Kidney (tissue), 14 donors: ENCODE data around the gene ACOX3. TPM values are rescaled to one million over a fixed set of nuclear protein-coding genes. Genes with fewer than 3 reads are reported as not detected.

ENCODE experiments used
- DNase-seq, 5 donors: peaks; one replicate each; pipeline ENCODE4 v3.0.0-alpha.2; 2013 to 2020
- FAIRE-seq: peaks from 2 replicates; lab custom pipeline; 2012; peaks lifted over from hg19 to GRCh38; lab: Jason Lieb, UNC
- H3K27ac ChIP-seq, 2 donors: one replicate each; pipeline ENCODE4 v1.7.0; 2013; ENCODE audit warnings: low read depth in 2 of 2, low read length in 2 of 2, inconsistent platforms in 1 of 2
- H3K27me3 ChIP-seq: one replicate; pipeline ENCODE4 v1.7.1; 2013; ENCODE audit warnings: low read length, inconsistent platforms; ENCODE audit not compliant: control insufficient read depth, insufficient read depth
- H3K36me3 ChIP-seq, 3 donors: one replicate each; pipeline versions ENCODE4 v1.7.0 to v1.7.1; 2013; ENCODE audit warnings: low read length in 3 of 3, control low read depth in 1 of 3, inconsistent platforms in 1 of 3; ENCODE audit not compliant: insufficient read depth in 3 of 3, control insufficient read depth in 2 of 3
- H3K4me1 ChIP-seq, 3 donors: one replicate each; pipeline versions ENCODE4 v1.7.0 to v1.7.1; 2013; ENCODE audit warnings: low read length in 3 of 3, inconsistent platforms in 1 of 3, low read depth in 1 of 3; ENCODE audit not compliant: control insufficient read depth in 2 of 3, insufficient read depth in 2 of 3
- H3K4me3 ChIP-seq, 3 donors: one replicate each; pipeline versions ENCODE4 v1.7.0 to v1.8.1; 2013; ENCODE audit warnings: low read length in 3 of 3, control low read depth in 1 of 3, inconsistent platforms in 1 of 3
- H3K9ac ChIP-seq, 3 donors: one replicate each; pipeline versions ENCODE4 v1.7.0 to v1.7.1; 2013; ENCODE audit warnings: low read length in 3 of 3, control low read depth in 1 of 3, inconsistent platforms in 1 of 3
- H3K9me3 ChIP-seq, 3 donors: one replicate each; pipeline versions ENCODE4 v1.7.0 to v1.7.1; 2013; ENCODE audit warnings: low read length in 3 of 3, control low read depth in 1 of 3, inconsistent platforms in 1 of 3; ENCODE audit not compliant: control insufficient read depth in 2 of 3, insufficient read depth in 1 of 3
- intact Hi-C: fragments of 100-400 bp; cut with DNase I; formaldehyde crosslinking; loops from one replicate; pipeline ENCODE4 v1.11.1; 2022
- polyA plus RNA-seq: library from polyadenylated mRNA; stranded (reverse); fragments of 350-450 nt; fragmentation: Illumina TruSeq; extraction: RNeasy Lipid Tissue Mini Kit (QIAGEN cat#74804); gene quantifications from one replicate; pipeline ENCODE4 v1.2.3, GENCODE V29; 2014; ENCODE audit warnings: low read depth, low replicate concordance; ENCODE audit not compliant: insufficient read depth
- total RNA-seq: library from RNA; stranded (reverse); fragmentation: NEBNext Ultra II Directional; extraction: Animal tissue kit (Norgen Biotek cat#: 25700); gene quantifications from one replicate; pipeline ENCODE4 v1.2.1, GENCODE V29; 2021
- TF ChIP-seq, protein P1 (sequence below): IDR thresholded peaks from 3 replicates; pipeline ENCODE4 v1.5.1; 2012; ENCODE audit warnings: mild to moderate bottlenecking, moderate library complexity, borderline replicate concordance; ENCODE audit not compliant: insufficient read depth; ENCODE audit errors: extremely low read depth
- donor health status: control.
- donor health status: control.
- donor health status: control.
- donor health status: control.
- donor health status: control.
- donor health status: DM: yes; HTN: yes; CAD: no.
- donor health status: Normal renal cell carcinoma (clear cell type).

Gene ACOX3
- total and polyA plus RNA-seq, 2 donors from 2014 or later = 10.1 to 21.7 TPM

DNA sequence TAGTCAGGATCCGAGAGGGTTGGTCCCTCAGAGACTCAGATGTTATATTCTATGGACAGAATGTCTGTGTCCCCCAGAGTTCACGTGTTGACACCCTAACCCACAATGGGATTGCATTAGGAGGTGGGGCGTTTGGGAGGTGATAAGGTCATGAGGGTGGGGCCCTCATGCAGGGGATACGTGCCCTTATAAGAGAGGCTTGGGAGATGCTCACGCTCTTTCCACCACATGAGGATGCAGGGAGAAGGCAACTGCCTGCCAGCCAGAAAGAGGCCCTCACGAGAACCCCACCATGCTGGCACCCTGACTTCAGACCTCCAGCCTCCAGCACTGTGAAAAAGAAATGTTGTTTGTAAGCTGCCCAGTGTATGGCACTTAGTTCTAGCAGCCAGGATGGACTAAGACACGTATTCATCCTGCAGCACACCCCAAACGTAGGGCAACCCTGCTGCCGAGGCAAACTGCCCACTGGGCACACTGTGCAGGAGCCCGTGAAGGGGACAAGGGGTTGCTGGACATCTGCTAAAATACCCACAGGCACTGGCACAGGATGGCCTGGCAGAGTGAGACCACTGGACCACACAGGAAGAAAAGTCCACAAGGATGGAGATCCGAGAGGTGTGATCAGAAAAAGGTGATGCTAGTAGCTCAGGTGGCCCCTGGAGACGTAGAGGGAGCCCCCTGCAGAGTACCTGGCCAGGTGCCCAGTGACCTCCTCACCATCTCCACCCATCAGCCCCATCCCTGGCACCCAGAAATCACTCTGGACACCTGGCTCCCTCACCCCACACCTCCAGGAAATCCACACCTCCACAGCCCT lies 108.3 kb downstream of the ACOX3 start:
- Histone ChIP-seq H3K9me3 (no peaks in the 10 kb centered on the region), H3K27ac (no peak overlapping the region), H3K4me1 (peaks cover 0 to 16% (median 14%) of the 10 kb centered on the region in 3 donors), H3K4me3 (no peak overlapping the region), H3K36me3 (no peaks in the 10 kb centered on the region), H3K27me3 (no peaks in the 10 kb centered on the region), H3K9ac (no peak overlapping the region)
- DNase-seq = peak in 2 of 5 donors; percentile 24 to 46
- TF ChIP-seq, protein P1, sequence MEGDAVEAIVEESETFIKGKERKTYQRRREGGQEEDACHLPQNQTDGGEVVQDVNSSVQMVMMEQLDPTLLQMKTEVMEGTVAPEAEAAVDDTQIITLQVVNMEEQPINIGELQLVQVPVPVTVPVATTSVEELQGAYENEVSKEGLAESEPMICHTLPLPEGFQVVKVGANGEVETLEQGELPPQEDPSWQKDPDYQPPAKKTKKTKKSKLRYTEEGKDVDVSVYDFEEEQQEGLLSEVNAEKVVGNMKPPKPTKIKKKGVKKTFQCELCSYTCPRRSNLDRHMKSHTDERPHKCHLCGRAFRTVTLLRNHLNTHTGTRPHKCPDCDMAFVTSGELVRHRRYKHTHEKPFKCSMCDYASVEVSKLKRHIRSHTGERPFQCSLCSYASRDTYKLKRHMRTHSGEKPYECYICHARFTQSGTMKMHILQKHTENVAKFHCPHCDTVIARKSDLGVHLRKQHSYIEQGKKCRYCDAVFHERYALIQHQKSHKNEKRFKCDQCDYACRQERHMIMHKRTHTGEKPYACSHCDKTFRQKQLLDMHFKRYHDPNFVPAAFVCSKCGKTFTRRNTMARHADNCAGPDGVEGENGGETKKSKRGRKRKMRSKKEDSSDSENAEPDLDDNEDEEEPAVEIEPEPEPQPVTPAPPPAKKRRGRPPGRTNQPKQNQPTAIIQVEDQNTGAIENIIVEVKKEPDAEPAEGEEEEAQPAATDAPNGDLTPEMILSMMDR = no peak
- FAIRE-seq = no peak
- intact Hi-C loops = no loop called here

DNA sequence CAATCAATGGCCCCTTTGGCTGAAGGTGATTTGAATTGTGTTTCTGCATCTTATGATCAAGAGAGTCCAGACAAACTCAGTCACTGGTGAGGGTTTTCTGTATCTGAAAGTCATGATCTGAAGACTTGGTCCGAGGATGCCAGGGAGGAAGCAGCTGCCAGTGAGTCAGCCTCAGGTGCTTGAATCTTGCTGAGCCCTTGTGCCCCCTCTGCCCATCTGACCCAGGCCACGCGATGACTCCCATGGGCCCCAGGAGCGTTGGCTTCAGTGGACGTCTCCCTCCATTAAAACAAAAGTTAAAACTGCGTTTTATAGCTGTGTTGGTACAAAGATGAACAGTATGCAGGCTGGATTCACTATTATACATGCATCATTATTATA lies 109.0 kb downstream of the ACOX3 start:
- Histone ChIP-seq H3K4me3 (no peak overlapping the region), H3K9me3 (peaks cover 0 to 3% (median 0%) of the 10 kb centered on the region in 3 donors), H3K4me1 (peaks cover 0 to 16% (median 14%) of the 10 kb centered on the region in 3 donors), H3K27me3 (no peaks in the 10 kb centered on the region), H3K27ac (no peak overlapping the region), H3K9ac (no peak overlapping the region), H3K36me3 (no peaks in the 10 kb centered on the region)
- DNase-seq (peak in 1 of 5 donors; percentile 16), FAIRE-seq (no peak)
- TF ChIP-seq, protein P1 = no peak
- intact Hi-C loops = no loop called here

DNA sequence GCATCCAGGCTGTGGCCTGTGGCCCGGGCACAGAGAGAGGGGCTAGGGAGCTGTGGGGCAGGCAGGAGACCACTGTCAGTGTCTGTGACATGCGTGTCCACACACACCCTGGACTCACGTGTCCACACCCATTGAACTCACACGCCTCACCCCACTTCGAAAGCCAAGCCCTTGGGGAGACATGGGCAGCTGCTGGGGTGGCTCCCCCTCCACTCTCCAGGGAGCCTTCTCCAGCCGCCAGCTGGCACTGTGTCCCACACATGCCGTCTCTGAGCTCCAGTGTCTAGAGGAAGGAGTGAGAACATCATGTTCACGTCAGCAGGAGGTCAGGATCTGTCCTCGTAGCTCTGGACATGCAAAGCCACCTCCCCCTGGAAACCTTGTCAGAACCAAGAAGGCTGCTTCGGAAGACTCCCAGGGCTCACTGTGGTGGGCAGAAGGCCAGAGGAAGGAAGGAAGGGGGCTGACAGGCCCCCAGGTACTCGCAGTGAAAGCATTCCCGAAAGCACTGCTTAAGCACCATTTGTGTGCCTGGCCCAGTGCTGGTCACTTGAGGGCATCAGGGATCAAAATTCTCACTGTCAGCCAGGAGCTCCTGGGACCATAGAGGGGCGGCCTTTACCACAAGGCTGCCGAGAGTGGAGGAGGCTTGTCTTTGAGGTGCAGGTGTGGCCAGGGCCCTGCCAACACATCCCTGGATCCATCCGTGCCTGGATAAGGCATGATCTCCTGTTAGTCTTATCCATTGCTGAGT lies 109.5 kb downstream of the ACOX3 start:
- H3K4me3 ChIP-seq = no peak overlapping the region
- H3K4me1 ChIP-seq = peaks cover 0 to 16% (median 14%) of the 10 kb centered on the region in 3 donors
- TF ChIP-seq, protein P1 = no peak
- DNase-seq (peak in 2 of 5 donors; percentile 29 to 86), FAIRE-seq (no peak)
- H3K9me3 ChIP-seq = peaks cover 0 to 3% (median 0%) of the 10 kb centered on the region in 3 donors
- no peak overlapping the region for H3K9ac ChIP-seq
- no peaks in the 10 kb centered on the region for H3K27me3 ChIP-seq
- intact Hi-C loops = no loop called here
- no peak overlapping the region for H3K27ac ChIP-seq
- H3K36me3 ChIP-seq = no peaks in the 10 kb centered on the region
